NCI-H1436 (cell line): ENCODE results near the gene EYS.

ENCODE experiments used
- DNase-seq: peaks from one replicate; lab custom pipeline; 2025; lab: John Stamatoyannopoulos, UW

Gene EYS

GRCh38 chr6:65221153-65221552 lies 485.9 kb downstream of the EYS start:
- no peak for DNase-seq

GRCh38 chr6:65202738-65203137 lies 504.3 kb downstream of the EYS start:
- DNase-seq = no peak

- DNase-seq = no peak
Measured at GRCh38 chr6:65199683-65200082, 507.3 kb downstream of the EYS start.

GRCh38 chr6:65199121-65199520 lies 507.9 kb downstream of the EYS start:
- no peak for DNase-seq

GRCh38 chr6:65191471-65191870 lies 515.6 kb downstream of the EYS start:
- no peak for DNase-seq

- DNase-seq = no peak
Measured at GRCh38 chr6:65189236-65189881, 517.7 kb downstream of the EYS start.

GRCh38 chr6:65186826-65187225 lies 520.2 kb downstream of the EYS start:
- no peak for DNase-seq

GRCh38 chr6:65182681-65183080 lies 524.3 kb downstream of the EYS start:
- no peak for DNase-seq

- DNase-seq = no peak
Measured at GRCh38 chr6:65170273-65170672, 536.8 kb downstream of the EYS start.

- no peak for DNase-seq
Measured at GRCh38 chr6:65161661-65162060, 545.4 kb downstream of the EYS start.

GRCh38 chr6:65157025-65157424 lies 550.0 kb downstream of the EYS start:
- no peak for DNase-seq

- DNase-seq = no peak
Measured at GRCh38 chr6:65155083-65155482, 551.9 kb downstream of the EYS start.

- no peak for DNase-seq
Measured at GRCh38 chr6:65149841-65150240, 557.2 kb downstream of the EYS start.

- DNase-seq = no peak
Measured at GRCh38 chr6:65148839-65149238, 558.2 kb downstream of the EYS start.

GRCh38 chr6:65135567-65135966 lies 571.5 kb downstream of the EYS start:
- DNase-seq = no peak

GRCh38 chr6:65126667-65127066 lies 580.4 kb downstream of the EYS start:
- DNase-seq = no peak

GRCh38 chr6:65123521-65123920 lies 583.5 kb downstream of the EYS start:
- no peak for DNase-seq

- no peak for DNase-seq
Measured at GRCh38 chr6:65117817-65118409, 589.1 kb downstream of the EYS start.

GRCh38 chr6:65116326-65116725 lies 590.7 kb downstream of the EYS start:
- no peak for DNase-seq

- no peak for DNase-seq
Measured at GRCh38 chr6:65113581-65113980, 593.4 kb downstream of the EYS start.

- DNase-seq = no peak
Measured at GRCh38 chr6:65112435-65112834, 594.6 kb downstream of the EYS start.

- DNase-seq = no peak
Measured at GRCh38 chr6:65110031-65110430, 597.0 kb downstream of the EYS start.

GRCh38 chr6:65098349-65098748 lies 608.7 kb downstream of the EYS start:
- DNase-seq = no peak

GRCh38 chr6:65091561-65091960 lies 615.5 kb downstream of the EYS start:
- no peak for DNase-seq
